Effector memory CD8-positive, alpha-beta T cell (primary cell): Measurements from ENCODE around the gene PAXX.

ENCODE experiments used
- ATAC-seq: fragments of 150-1000 bp; cut with Tn5 transposase; replicated peaks from 2 replicates; pipeline ENCODE4 v1.10.0; 2021; ENCODE audit warnings: mild to moderate bottlenecking, moderate library complexity
- DNase-seq, 3 experiments: peaks; one replicate each; pipeline ENCODE4 v3.0.0; 2021
- H3K27ac Mint-ChIP-seq, 2 donors: one replicate each; pipeline ENCODE4 v1.8.0; 2022; ENCODE audit warnings: mild to moderate bottlenecking in 2 of 2, mixed read lengths in 2 of 2, moderate library complexity in 2 of 2
- H3K27me3 Mint-ChIP-seq, 2 donors: one replicate each; pipeline ENCODE4 v1.8.0; 2022; ENCODE audit warnings: mixed read lengths in 2 of 2
- H3K36me3 Mint-ChIP-seq: one replicate; pipeline ENCODE4 v1.8.0; 2022; ENCODE audit warnings: mild to moderate bottlenecking, moderate library complexity, mixed read lengths; ENCODE audit not compliant: insufficient read depth
- H3K4me1 Mint-ChIP-seq, 2 donors: one replicate each; pipeline ENCODE4 v1.8.0; 2022; ENCODE audit warnings: low read depth in 2 of 2, mixed read lengths in 2 of 2
- H3K4me3 Mint-ChIP-seq, 2 donors: one replicate each; pipeline ENCODE4 v1.8.0; 2022; ENCODE audit warnings: mild to moderate bottlenecking in 2 of 2, mixed read lengths in 2 of 2, moderate library complexity in 2 of 2
- H3K9me3 Mint-ChIP-seq, 2 donors: one replicate each; pipeline ENCODE4 v1.8.0; 2022; ENCODE audit warnings: mixed read lengths in 2 of 2
- total RNA-seq, 9 experiments: gene quantifications; one replicate each; lab custom pipeline; 2026; lab: John Stamatoyannopoulos, UW

Gene PAXX, protein sequence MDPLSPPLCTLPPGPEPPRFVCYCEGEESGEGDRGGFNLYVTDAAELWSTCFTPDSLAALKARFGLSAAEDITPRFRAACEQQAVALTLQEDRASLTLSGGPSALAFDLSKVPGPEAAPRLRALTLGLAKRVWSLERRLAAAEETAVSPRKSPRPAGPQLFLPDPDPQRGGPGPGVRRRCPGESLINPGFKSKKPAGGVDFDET
- total RNA-seq, result 41.5 to 111 (median 48.1) reads per million in 9 experiments

DNA sequence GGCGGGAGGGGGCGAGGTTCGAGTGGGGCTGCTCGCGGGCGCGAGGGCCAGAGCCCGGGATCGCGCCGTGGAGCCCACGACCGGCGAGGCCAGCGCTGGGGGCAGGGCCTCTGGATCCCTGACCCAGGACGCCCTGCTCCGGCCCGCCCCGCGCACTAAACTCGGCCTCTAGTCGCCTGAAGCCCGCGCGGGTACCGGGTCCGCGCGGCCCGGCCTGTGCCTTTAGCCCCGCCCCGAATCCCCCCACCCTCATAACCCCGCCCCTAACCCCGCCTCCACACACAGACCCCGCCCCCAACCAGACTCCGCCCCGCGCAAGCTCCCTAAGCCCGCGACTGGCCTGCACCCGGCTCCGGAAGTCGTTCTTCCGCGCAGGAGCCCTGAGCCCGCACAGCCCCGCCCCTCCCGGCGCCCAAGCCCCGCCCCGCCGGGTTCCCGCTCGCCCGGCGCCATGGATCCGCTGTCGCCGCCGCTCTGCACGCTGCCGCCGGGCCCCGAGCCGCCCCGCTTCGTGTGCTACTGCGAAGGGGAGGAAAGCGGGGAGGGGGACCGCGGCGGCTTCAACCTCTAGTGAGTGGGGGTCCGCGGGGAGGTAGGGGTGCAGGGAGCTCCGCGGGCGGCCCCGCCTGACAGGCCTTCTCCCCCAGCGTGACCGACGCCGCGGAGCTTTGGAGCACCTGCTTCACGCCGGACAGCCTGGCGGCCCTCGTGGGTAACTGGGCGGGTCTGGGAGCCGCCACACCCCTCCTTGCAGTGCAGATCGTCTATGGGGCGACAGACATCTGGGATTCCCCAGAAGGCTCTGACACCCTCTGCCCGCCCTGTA, at the start of gene PAXX:
Gene PAXX (plus strand): TSS at position 430 of the 826 bp plus-strand sequence. CDS start 22 bp downstream, at position 452.
- peaks cover 31% of the 10 kb centered on the region in 2 donors for H3K4me1 Mint-ChIP-seq
- H3K27me3 Mint-ChIP-seq, result peaks cover 0 to 5% of the 10 kb centered on the region in 2 donors
- no peaks in the 10 kb centered on the region for H3K9me3 Mint-ChIP-seq
- H3K4me3 Mint-ChIP-seq, result peak within 1 kb of the TSS; percentile 84 to 86
- peak; percentile 92 to 93 (median 92) for DNase-seq
- ATAC-seq, result peak; percentile 76
- peak within 1 kb of the TSS; percentile 95 to 96 for H3K27ac Mint-ChIP-seq
- H3K36me3 Mint-ChIP-seq, result peaks cover 39% of the 10 kb centered on the region

GRCh38 chr9:136942881-136943230, 49.4 kb upstream of the PAXX start:
- Mint-ChIP-seq H3K27me3 (no peaks in the 10 kb centered on the region), H3K27ac (peak overlapping the region in 1 of 2 donors; percentile 26), H3K36me3 (peaks cover 49% of the 10 kb centered on the region), H3K4me3 (peak overlapping the region; percentile 10 to 78), H3K9me3 (no peaks in the 10 kb centered on the region), H3K4me1 (peaks cover 12% of the 10 kb centered on the region in 2 donors)
- ATAC-seq (no peak), DNase-seq (no peak)

DNA sequence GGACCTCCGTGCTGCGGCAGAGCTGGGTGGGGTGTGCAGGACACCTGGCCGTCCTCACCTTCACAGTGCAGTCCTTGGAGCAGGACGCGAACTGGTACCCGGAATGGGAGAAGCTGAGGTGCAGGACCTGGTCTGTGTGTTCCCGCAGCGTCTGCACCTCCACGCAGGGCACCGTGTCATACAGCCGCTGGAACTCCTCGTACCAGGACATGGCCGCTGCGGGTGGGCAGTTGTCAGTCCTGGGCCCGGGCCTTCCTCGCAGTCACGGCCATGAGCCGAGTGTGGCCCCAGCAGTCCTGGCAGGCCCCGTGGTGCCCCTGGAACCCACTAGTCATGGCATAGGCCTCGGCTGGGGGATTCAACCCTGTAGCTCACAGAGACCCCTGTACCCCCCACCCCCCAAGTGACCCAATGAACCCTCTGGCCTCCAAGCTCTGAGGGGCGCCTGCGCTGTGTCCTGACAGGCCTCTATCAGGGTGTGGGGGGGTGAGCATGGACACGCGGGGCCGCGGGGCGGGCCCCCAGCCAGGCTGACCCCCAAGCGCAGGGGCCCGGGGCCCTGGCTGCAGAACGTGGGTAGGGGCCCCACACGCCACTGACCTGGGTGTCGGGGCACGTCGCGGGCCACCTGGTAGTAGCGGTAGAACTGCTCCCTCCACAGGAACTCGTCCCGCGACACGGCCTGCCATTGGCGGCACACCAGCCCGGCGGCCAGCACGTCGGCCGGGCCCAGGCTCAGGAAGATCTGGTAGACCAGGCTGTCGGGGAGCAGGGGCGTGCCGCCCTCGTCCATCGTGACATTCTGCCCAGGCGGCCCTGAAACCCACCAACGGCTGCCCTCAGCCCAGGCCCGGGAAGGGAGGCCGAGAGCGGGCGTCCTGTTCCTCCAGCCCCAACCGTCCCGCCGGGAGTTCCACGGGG, 48.7 kb upstream of the PAXX start:
- Mint-ChIP-seq H3K4me3 (peak overlapping the region; percentile 78), H3K36me3 (peaks cover 54% of the 10 kb centered on the region), H3K27ac (peak overlapping the region in 1 of 2 donors; percentile 59), H3K4me1 (peaks cover 15 to 17% of the 10 kb centered on the region in 2 donors), H3K27me3 (no peaks in the 10 kb centered on the region), H3K9me3 (no peaks in the 10 kb centered on the region)
- ATAC-seq (peak; percentile 19), DNase-seq (peak in 1 of 3 experiments; percentile 38)

GRCh38 chr9:136944212-136944518, 48.1 kb upstream of the PAXX start:
- Mint-ChIP-seq H3K27ac (peak overlapping the region in 1 of 2 donors; percentile 59), H3K9me3 (no peaks in the 10 kb centered on the region), H3K4me1 (peaks cover 14 to 15% of the 10 kb centered on the region in 2 donors), H3K27me3 (no peaks in the 10 kb centered on the region), H3K4me3 (peak overlapping the region; percentile 78), H3K36me3 (peaks cover 51% of the 10 kb centered on the region)
- ATAC-seq (peak; percentile 53), DNase-seq (no peak)

- ATAC-seq (peak; percentile 84), DNase-seq (peak; percentile 90 to 96 (median 93))
- Mint-ChIP-seq H3K27ac (peak within 1 kb of the TSS; percentile 88 to 96), H3K9me3 (no peaks in the 10 kb centered on the region), H3K4me3 (peak within 1 kb of the TSS; percentile 78 to 84), H3K27me3 (no peaks in the 10 kb centered on the region), H3K36me3 (peaks cover 45% of the 10 kb centered on the region), H3K4me1 (peaks cover 13 to 15% of the 10 kb centered on the region in 2 donors)
These were observed 47.5 kb upstream of the PAXX start, which contains the start of the genes C8G and FBXW5 for GRCh38 chr9:136944519-136945332. Gene C8G (plus strand): TSS chr9:136945243. CDS start chr9:136945321, 78 bp downstream. Gene FBXW5 (minus strand): TSS chr9:136944738. CDS start chr9:136944083, 655 bp downstream.

DNA sequence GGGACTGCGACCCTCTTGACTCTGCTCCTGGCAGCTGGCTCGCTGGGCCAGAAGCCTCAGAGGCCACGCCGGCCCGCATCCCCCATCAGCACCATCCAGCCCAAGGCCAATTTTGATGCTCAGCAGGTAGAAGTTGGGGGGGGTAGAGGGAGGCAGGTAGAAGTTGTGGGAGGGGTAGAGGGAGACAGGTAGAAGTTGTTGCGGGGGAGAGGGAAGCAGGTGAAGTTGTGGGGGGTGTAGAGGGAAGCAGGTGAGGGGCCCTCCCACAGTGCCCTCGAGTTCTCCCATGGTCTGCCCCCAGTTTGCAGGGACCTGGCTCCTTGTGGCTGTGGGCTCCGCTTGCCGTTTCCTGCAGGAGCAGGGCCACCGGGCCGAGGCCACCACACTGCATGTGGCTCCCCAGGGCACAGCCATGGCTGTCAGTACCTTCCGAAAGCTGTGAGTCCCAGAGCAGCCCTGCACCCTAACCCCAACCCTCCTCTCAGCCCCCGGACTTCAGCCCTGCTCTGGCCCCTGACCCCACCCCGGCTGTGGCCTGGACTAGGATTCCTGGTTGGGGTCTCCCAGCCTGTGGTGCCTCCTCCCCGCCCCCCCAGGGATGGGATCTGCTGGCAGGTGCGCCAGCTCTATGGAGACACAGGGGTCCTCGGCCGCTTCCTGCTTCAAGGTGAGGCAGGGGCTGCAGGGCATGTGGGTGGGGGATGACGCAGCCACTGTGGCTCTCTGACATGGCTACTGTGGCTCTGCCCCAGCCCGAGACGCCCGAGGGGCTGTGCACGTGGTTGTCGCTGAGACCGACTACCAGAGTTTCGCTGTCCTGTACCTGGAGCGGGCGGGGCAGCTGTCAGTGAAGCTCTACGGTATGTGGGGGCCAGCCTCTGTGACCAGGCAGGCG, 46.6 kb upstream of the PAXX start:
- ATAC-seq (no peak), DNase-seq (no peak)
- Mint-ChIP-seq H3K4me1 (peaks cover 18% of the 10 kb centered on the region in 2 donors), H3K27ac (peak overlapping the region in 1 of 2 donors; percentile 96), H3K9me3 (no peaks in the 10 kb centered on the region), H3K4me3 (peak overlapping the region; percentile 75 to 84), H3K27me3 (no peaks in the 10 kb centered on the region), H3K36me3 (peaks cover 40% of the 10 kb centered on the region)

- peaks cover 14 to 18% of the 10 kb centered on the region in 2 donors for H3K4me1 Mint-ChIP-seq
These were observed 45.8 kb upstream of the PAXX start for GRCh38 chr9:136946228-136947027.

DNA sequence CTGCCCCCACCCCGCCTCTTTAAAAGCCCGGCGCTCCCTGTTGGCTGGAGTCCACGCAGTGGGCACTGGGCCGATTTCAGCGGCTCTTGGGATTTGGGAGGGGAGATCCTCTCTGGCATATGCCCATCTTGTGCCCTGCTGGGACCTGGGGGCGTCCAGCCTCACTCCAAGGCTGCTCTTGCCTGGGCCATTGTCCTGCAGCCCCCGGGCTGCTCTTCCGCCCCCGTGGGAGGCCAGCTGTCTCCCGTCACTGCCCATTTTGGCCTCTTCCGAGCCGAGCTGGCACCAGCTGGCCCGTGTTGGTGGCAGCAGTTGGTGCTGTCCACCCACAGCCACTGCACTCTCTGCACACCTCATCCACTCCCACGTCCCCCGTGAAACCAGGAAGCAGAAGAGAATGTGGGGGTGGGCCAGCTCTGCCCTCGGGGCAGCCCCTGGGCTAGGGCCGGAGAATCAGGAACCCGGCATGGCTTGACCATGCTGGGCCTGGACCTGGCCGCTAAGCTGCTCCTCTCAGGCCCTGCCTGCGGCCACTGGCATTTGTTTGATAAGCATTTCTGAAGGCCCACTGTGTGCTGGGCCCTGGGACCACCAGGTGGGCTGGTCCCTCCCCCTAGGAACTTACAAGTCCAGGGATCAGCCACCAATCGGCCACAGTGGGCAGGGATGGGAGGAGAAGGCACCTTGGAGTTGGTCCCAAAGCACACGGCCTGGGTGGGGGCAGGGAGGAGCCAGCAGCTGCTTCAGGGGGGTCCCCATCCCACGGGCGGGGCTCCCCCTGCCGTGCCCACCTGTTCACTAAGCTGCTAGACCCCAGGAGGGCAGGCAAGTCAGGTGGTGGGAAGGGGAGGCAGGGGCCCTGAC, 45.0 kb upstream of the PAXX start:
- no peaks in the 10 kb centered on the region for H3K27me3 Mint-ChIP-seq
- H3K4me3 Mint-ChIP-seq, result peak overlapping the region in 1 of 2 donors; percentile 85
- DNase-seq (no peak), ATAC-seq (no peak)
- no peaks in the 10 kb centered on the region for H3K9me3 Mint-ChIP-seq
- peaks cover 24% of the 10 kb centered on the region for H3K36me3 Mint-ChIP-seq
- H3K27ac Mint-ChIP-seq, result peak overlapping the region in 1 of 2 donors; percentile 65
- H3K4me1 Mint-ChIP-seq, result peaks cover 13 to 18% of the 10 kb centered on the region in 2 donors

More at GRCh38 chr9:136946228-136947027, 45.8 kb upstream of the PAXX start:
- Mint-ChIP-seq H3K9me3 (no peaks in the 10 kb centered on the region), H3K4me3 (no peak overlapping the region), H3K27me3 (no peaks in the 10 kb centered on the region), H3K36me3 (peaks cover 32% of the 10 kb centered on the region), H3K27ac (no peak overlapping the region)
- DNase-seq, result no peak
- ATAC-seq, result no peak

DNA sequence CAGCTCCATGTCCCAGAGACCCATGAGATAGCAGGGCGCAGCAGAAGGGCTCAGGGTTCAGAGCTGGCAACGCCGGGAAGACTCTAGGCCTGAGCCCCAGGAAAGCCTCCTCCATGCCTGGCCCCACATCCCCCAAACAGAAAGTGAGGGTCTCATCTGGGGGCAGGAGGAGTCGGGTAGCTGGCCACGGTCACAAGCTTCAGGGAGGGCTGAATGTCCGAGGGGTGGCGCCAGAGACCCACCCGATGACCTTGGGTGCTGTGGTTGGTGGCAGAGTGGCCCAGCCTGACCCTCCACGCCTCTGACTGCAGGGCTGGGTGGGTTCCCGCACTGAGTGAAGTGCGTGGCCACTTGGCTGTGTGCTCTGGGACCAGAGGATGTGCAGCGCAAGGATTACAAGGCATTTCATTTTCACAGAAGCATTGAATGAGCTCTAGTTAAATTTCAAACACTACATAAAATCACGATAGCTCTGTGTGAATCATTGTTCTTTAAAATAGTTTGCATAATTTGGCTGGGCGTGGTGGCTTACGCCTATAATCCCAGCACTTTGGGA, 44.2 kb upstream of the PAXX start:
- H3K4me1 Mint-ChIP-seq, result peaks cover 13 to 18% of the 10 kb centered on the region in 2 donors
- H3K4me3 Mint-ChIP-seq, result peak overlapping the region; percentile 83 to 85
- peaks cover 18% of the 10 kb centered on the region for H3K36me3 Mint-ChIP-seq
- ATAC-seq (no peak), DNase-seq (no peak)
- H3K9me3 Mint-ChIP-seq, result no peaks in the 10 kb centered on the region
- H3K27me3 Mint-ChIP-seq, result no peaks in the 10 kb centered on the region
- peak overlapping the region; percentile 82 for H3K27ac Mint-ChIP-seq

DNA sequence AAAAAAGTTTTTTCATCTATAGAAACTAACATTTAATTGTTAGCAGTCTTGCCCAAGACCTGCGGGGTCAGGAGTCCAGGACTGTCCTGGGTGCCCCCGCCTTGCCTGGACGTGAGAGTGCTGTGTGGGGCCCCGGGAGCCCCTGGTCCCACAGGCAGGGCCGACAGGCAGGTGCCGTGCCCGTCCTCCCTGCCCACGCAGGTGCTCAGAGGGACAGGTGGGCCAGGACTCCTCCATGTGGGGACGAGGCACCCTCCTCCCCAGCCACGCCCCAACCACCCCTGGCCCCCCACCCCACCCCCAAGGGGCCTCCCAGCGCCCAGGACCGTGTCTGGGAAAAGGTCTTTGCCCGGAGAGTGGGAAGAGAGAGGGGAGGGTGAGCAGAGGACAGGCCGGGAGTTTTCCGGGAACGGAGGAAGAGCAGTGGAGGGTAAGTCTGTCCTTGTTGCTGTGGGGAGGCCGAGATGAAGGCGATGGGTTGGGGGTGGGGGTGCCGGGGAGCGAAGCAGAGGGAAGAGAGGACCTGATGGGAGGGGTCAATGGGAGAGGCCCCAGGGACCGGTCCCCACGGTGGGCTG, 42.9 kb upstream of the PAXX start:
- H3K27ac Mint-ChIP-seq, result peak overlapping the region; percentile 82
- H3K9me3 Mint-ChIP-seq, result no peaks in the 10 kb centered on the region
- H3K36me3 Mint-ChIP-seq, result peaks cover 12% of the 10 kb centered on the region
- DNase-seq (no peak), ATAC-seq (no peak)
- H3K4me3 Mint-ChIP-seq, result peak overlapping the region; percentile 83 to 85
- H3K4me1 Mint-ChIP-seq, result peaks cover 13 to 18% of the 10 kb centered on the region in 2 donors
- no peaks in the 10 kb centered on the region for H3K27me3 Mint-ChIP-seq
